Measurements from ENCODE around the gene RAMP2.

The RAMP2 gene

GRCh38 chr17:42784409-42784808 lies 23.4 kb downstream of the RAMP2 start:
- peaks cover 0 to 24% of the 10 kb centered on the region in 2 experiments; a peak in 2 of 3 replicates for H3K36me3 ChIP-seq (ENCODE audit: control insufficient read depth in 2 of 2, insufficient read depth in 1 of 2, low read length in 2 of 2)
- POLR2A ChIA-PET, result interaction anchor here (0.9 to 1.3 kb wide), 2 partner anchors 11 to 15 kb away, joined by 3 to 8 read pairs; partner anchors contain the start of genes CNTD1 and VPS25
- no peak overlapping the region for H3K4me3 ChIP-seq (ENCODE audit: low read depth, low read length)
- CTCF ChIA-PET, result interaction anchor here (1.0 kb wide), 1 partner anchor 21 kb away, joined by 3 read pairs; no protein-coding TSS in a partner anchor
- TF ChIP-seq ZNF785 (tag by site-specific recombination; IDR thresholded peaks at IDR 0.05) (no peak), PRDM2 (tag by site-specific recombination; IDR thresholded peaks at IDR 0.05; ENCODE audit: borderline replicate concordance) (no peak), PBX3 (CRISPR knock-in tag; IDR thresholded peaks at IDR 0.05) (no peak), ZBTB21 (tag by site-specific recombination; IDR thresholded peaks at IDR 0.05) (no peak), KLF10 (tag by site-specific recombination; IDR thresholded peaks at IDR 0.05) (no peak), ZNF23 (tag by site-specific recombination; IDR thresholded peaks at IDR 0.05; ENCODE audit: borderline replicate concordance) (no peak), GLI4 (tag by site-specific recombination; IDR thresholded peaks at IDR 0.05) (no peak), ZNF544 (tag by site-specific recombination; IDR thresholded peaks at IDR 0.05) (no peak), ZNF175 (tag by site-specific recombination; IDR thresholded peaks at IDR 0.05) (no peak), ZNF585B (tag by site-specific recombination; IDR thresholded peaks at IDR 0.05) (no peak), ZNF776 (tag by site-specific recombination; IDR thresholded peaks at IDR 0.05; ENCODE audit: borderline replicate concordance) (no peak), ZNF133 (tag by site-specific recombination; IDR thresholded peaks at IDR 0.05) (no peak), PRDM6 (tag by site-specific recombination; IDR thresholded peaks at IDR 0.05) (no peak), ZNF561 (tag by site-specific recombination; IDR thresholded peaks at IDR 0.05; ENCODE audit: borderline replicate concordance) (no peak), ZNF121 (tag by site-specific recombination; IDR thresholded peaks at IDR 0.05) (no peak), ZNF791 (tag by site-specific recombination; IDR thresholded peaks at IDR 0.05) (no peak), ZNF211 (tag by site-specific recombination; IDR thresholded peaks at IDR 0.05; ENCODE audit: low read depth) (no peak)
- TF ChIP-seq, protein P1, sequence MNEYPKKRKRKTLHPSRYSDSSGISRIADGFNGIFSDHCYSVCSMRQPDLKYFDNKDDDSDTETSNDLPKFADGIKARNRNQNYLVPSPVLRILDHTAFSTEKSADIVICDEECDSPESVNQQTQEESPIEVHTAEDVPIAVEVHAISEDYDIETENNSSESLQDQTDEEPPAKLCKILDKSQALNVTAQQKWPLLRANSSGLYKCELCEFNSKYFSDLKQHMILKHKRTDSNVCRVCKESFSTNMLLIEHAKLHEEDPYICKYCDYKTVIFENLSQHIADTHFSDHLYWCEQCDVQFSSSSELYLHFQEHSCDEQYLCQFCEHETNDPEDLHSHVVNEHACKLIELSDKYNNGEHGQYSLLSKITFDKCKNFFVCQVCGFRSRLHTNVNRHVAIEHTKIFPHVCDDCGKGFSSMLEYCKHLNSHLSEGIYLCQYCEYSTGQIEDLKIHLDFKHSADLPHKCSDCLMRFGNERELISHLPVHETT (tag by site-specific recombination; IDR thresholded peaks at IDR 0.05), result no peak
- TF ChIP-seq, protein P2, sequence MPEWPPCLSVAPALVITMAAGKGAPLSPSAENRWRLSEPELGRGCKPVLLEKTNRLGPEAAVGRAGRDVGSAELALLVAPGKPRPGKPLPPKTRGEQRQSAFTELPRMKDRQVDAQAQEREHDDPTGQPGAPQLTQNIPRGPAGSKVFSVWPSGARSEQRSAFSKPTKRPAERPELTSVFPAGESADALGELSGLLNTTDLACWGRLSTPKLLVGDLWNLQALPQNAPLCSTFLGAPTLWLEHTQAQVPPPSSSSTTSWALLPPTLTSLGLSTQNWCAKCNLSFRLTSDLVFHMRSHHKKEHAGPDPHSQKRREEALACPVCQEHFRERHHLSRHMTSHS (tag by site-specific recombination; IDR thresholded peaks at IDR 0.05), result no peak
- TF ChIP-seq, protein P3, sequence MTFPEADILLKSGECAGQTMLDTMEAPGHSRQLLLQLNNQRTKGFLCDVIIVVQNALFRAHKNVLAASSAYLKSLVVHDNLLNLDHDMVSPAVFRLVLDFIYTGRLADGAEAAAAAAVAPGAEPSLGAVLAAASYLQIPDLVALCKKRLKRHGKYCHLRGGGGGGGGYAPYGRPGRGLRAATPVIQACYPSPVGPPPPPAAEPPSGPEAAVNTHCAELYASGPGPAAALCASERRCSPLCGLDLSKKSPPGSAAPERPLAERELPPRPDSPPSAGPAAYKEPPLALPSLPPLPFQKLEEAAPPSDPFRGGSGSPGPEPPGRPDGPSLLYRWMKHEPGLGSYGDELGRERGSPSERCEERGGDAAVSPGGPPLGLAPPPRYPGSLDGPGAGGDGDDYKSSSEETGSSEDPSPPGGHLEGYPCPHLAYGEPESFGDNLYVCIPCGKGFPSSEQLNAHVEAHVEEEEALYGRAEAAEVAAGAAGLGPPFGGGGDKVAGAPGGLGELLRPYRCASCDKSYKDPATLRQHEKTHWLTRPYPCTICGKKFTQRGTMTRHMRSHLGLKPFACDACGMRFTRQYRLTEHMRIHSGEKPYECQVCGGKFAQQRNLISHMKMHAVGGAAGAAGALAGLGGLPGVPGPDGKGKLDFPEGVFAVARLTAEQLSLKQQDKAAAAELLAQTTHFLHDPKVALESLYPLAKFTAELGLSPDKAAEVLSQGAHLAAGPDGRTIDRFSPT (tag by site-specific recombination; IDR thresholded peaks at IDR 0.05), result no peak
- no peaks in the 10 kb centered on the region for H3K9me3 ChIP-seq (ENCODE audit: control insufficient read depth, insufficient read depth, low read depth, low read length)
- H3K27ac ChIP-seq (ENCODE audit: extremely low read depth, low read depth, low read length), result no peak overlapping the region
- H3K4me1 ChIP-seq (ENCODE audit: control insufficient read depth, insufficient read depth, low read length), result peaks cover 5% of the 10 kb centered on the region; the same call in 1 of the 2 replicates

Data from HEK293 (cell line).